ENCODE results near the gene UTP14C. TPM values are rescaled to one million over a fixed set of nuclear protein-coding genes. Genes with fewer than 3 reads are reported as not detected.

UTP14C gene
- total RNA-seq, 1 experiment from 2014 or later, result 9.0 TPM

DNA sequence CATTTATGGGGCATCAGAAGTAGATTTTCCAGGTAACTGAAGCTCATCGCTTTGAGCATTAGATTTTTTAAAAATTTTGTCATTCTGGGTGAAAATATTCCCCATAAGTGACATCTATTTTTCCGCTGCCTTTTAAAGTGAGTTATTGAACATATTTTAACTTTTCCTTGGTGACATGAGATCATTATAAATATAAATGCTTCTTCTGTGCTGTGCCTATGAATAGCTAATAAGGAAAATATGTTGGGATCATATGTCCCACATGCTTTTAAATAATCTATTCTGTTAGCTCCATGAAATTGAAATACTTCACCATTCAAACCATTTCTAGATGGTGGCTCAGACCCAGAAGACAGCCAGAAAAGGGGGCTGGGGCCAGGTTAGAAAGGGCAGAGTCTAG, 27.3 kb upstream of the UTP14C start:
- Histone ChIP-seq H3K4me2 (ENCODE audit: low read length) (no peak overlapping the region), H3K4me3 (replicated peaks in 1 of 2; ENCODE audit: low read depth in 1 of 2, low read length in 2 of 2) (no peak overlapping the region), H3K79me2 (ENCODE audit: insufficient read depth, low read length) (no peaks in the 10 kb centered on the region), H4K20me1 (ENCODE audit: insufficient read depth) (no peaks in the 10 kb centered on the region), H3K36me3 (ENCODE audit: control insufficient read depth in 1 of 2, insufficient read depth in 2 of 2, low read length in 2 of 2) (no peaks in the 10 kb centered on the region), H3K27ac (ENCODE audit: low read depth, low read length) (no peak overlapping the region), H3K9ac (ENCODE audit: low read length) (no peak overlapping the region), H3K4me1 (ENCODE audit: control insufficient read depth in 1 of 2, insufficient read depth in 2 of 2, low read length in 2 of 2) (peaks cover 0 to 5% of the 10 kb centered on the region in 2 experiments; a peak in 1 of 4 replicates), H2AFZ (ENCODE audit: low read depth, low read length, poor library complexity, severe bottlenecking) (no peak overlapping the region), H3K9me3 (ENCODE audit: control insufficient read depth in 1 of 2, insufficient read depth in 1 of 2, low read depth in 1 of 2, low read length in 2 of 2) (no peaks in the 10 kb centered on the region), H3K27me3 (ENCODE audit: insufficient read depth, low read length) (no peaks in the 10 kb centered on the region), H3K9me2 (ENCODE audit: insufficient read depth) (no peaks in the 10 kb centered on the region)
- RAD21 ChIA-PET (ENCODE audit: low non-redundant PET in 1 of 2, low total read pairs in 2 of 2, uncharacterized antibody in 2 of 2, unreplicated experiment in 2 of 2), result no interaction called here
- no peak for DNase-seq (ENCODE audit: low read depth, low spot score)
- ATAC-seq, result no peak
- BruUV-seq (replicated peaks), result no TSS peak
- TF ChIP-seq ZBTB33 (IDR thresholded peaks at IDR 0.05; ENCODE audit: extremely low read depth, insufficient replicate concordance, low read length), result no peak
- TF ChIP-seq CEBPB (IDR thresholded peaks at IDR 0.05; ENCODE audit: low read depth), result no peak
- TF ChIP-seq, protein P1, sequence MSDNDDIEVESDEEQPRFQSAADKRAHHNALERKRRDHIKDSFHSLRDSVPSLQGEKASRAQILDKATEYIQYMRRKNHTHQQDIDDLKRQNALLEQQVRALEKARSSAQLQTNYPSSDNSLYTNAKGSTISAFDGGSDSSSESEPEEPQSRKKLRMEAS (IDR thresholded peaks at IDR 0.05), result no peak
- no peak for TF ChIP-seq EZH2 (IDR thresholded peaks at IDR 0.05)
- TF ChIP-seq POLR2AphosphoS5 (IDR thresholded peaks at IDR 0.05; ENCODE audit: low read depth, low read length), result no peak
- TF ChIP-seq TCF7L2 (IDR thresholded peaks at IDR 0.05; ENCODE audit: borderline replicate concordance, extremely low read depth, insufficient read depth, insufficient read length), result no peak
- TF ChIP-seq CBX3 (IDR thresholded peaks at IDR 0.05; ENCODE audit: low read depth), result no peak
- TF ChIP-seq, protein P2, sequence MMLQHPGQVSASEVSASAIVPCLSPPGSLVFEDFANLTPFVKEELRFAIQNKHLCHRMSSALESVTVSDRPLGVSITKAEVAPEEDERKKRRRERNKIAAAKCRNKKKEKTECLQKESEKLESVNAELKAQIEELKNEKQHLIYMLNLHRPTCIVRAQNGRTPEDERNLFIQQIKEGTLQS (IDR thresholded peaks at IDR 0.05), result no peak
- TF ChIP-seq YY1 (IDR thresholded peaks at IDR 0.05; ENCODE audit: extremely low read depth, insufficient replicate concordance, low read depth, low read length), result no peak
- TF ChIP-seq SP1 (IDR thresholded peaks at IDR 0.05; ENCODE audit: low read depth), result no peak
- POLR2A ChIA-PET, result no interaction called here
- intact Hi-C loops (cut with micrococcal nuclease), result no loop called here
- CTCF ChIA-PET, result no interaction called here

Measured in HCT116 (cell line).